T-helper 2 cell treated with Interferon-gamma antibody and Interleukin-4, amounts not matched to agents 100 ng/mL and 5 ng/mL, for 36 hours (primary cell): Measurements from ENCODE around the gene DCAF8. TPM values are rescaled to one million over a fixed set of nuclear protein-coding genes. Genes with fewer than 3 reads are reported as not detected.

Source experiments
- intact Hi-C: fragments of 100-400 bp; cut with micrococcal nuclease; formaldehyde crosslinking; loops from one replicate; pipeline ENCODE4 v1.15.1; 2023
- total RNA-seq: library from RNA; stranded (reverse); gene quantifications from 2 replicates; pipeline ENCODE4 v1.2.3, GENCODE V29; 2022

The DCAF8 gene
- total RNA-seq, 1 donor from 2014 or later: 98.3 TPM

GRCh38 chr1:160178731-160179130 is 83.6 kb downstream of the DCAF8 start:
- intact Hi-C loops: no loop called here

DNA sequence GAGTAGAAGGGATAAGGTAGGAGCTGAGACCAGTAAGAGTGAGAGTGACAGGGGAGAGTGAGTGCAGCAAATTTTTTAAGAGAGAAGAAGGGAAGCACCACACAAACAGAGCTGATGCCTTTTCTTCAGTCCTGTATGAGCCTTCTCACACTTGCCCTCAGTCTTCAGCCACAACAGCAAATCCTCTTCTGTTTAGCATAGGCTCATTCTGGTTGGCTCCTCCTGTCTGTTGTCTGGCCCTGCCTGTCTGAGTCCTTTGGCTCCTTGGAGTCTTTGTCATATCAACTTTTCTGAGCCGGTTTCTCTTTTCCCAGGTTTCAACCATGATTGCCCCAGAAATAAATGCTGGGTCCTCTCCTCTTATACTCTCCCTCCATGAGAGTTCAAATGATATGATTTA is 84.7 kb downstream of the DCAF8 start:
- intact Hi-C loops: no loop called here

DNA sequence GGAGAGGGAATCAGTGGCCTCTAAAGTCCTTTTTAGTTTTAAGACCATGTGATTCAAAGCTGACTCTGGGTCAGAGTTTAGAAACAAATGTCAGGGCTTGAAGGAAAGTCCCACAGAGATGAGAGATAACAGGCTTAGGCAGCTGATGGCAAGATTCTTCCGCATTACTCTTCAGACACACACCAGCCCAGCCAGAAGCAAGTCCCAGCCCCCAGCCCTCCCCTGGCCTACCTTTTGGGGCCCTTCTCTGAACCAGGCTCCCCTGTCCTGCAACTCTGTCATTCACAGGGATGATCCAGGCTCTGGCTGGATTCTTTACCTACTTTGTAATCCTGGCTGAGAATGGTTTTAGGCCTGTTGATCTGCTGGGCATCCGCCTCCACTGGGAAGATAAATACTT is 85.1 kb downstream of the DCAF8 start:
- intact Hi-C loops: no loop called here

- intact Hi-C loops: no loop called here
These were observed 90.4 kb downstream of the DCAF8 start for GRCh38 chr1:160171980-160172379.

- intact Hi-C loops: no loop called here
These were observed 91.0 kb downstream of the DCAF8 start for GRCh38 chr1:160171354-160171753.

DNA sequence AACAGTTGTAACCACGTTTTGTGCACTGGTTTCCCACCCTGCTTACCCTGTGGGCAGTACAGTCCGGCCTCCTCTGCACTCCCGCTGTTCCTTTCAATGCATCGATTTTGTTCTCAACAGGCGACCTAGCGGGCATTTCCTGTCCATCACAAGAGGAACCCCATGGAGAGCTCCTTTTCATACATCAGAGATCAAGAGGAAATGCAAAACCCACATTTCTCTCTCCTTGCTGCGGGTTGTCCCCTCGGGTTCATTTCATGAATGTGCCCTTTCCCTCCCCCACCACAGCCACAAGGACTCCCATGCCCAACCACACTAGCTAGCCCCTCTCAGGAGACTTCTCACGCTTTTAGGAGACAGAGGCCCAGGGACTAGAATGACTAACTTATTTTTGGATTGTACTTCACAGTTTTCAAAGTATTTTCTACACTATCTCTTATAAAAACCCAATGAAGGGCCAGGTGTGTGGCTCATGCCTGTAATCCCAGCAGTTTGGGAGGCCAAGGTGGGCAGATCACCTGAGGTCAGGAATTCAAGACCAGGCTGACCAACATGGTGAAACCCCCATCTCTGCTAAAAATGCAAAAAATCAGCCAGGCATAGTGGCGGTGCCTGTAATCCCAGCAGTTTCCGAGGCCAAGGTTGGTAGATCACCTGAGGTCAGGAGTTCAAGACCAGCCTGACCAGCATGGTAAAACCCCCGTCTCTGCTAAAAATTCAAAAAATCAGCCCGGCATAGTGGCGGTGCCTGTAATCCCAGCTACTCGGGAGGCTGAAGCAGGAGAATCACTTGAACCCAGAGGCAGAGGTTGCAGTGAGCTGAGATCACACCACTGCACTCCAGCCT is 92.6 kb downstream of the DCAF8 start:
- intact Hi-C loops: no loop called here

GRCh38 chr1:160168609-160169369 is 93.6 kb downstream of the DCAF8 start:
- intact Hi-C loops: no loop called here

DNA sequence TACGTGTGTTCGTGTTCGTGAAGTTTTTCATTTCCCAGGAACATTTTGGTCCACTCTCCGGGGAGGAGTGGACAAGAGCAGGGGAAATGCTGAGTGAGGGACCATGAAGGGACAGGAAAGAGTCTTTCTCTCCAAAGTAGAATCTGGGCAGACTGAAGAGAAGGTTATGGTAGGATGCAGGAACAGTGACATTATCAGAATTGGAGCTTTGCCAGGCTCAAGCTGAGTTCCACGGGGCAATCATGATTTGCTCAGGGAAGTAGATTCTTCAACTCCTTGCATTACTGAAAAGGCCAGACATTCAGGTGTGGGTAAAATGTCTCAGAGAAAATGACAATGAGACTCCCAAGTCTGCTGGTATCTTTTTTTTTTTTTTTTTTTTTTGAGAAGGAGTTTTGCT is 94.3 kb downstream of the DCAF8 start:
- intact Hi-C loops: no loop called here

GRCh38 chr1:160167580-160167979 is 94.8 kb downstream of the DCAF8 start:
- intact Hi-C loops: no loop called here

GRCh38 chr1:160167056-160167455 is 95.3 kb downstream of the DCAF8 start:
- intact Hi-C loops: no loop called here

GRCh38 chr1:160166166-160166868 is 96.0 kb downstream of the DCAF8 start:
- intact Hi-C loops: no loop called here

Other genes starting within 250 kb of the DCAF8 start
- 7.5 and 7.7 TPM in 2 replicates for gene PIGM, start 230.6 kb downstream of the DCAF8 start, total RNA-seq
- gene KCNJ10, start 192.4 kb downstream of the DCAF8 start, total RNA-seq: not detected in 2 replicates
- gene KCNJ9, start 181.0 kb downstream of the DCAF8 start, total RNA-seq: not detected in 2 replicates
- gene IGSF8, start 163.9 kb downstream of the DCAF8 start, total RNA-seq: 37.2 and 39.4 TPM in 2 replicates
- not detected in 2 replicates for gene ATP1A2, start 146.8 kb downstream of the DCAF8 start, total RNA-seq
- gene ATP1A4, start 110.9 kb downstream of the DCAF8 start, total RNA-seq: not detected in 2 replicates
- gene CASQ1, start 72.0 kb downstream of the DCAF8 start, total RNA-seq: 0.11 TPM in 1 of 2 replicates, not detected in the other
- gene PEA15, start 57.2 kb downstream of the DCAF8 start, total RNA-seq: 36.6 and 40.9 TPM in 2 replicates
- 43.9 and 46.4 TPM in 2 replicates for gene PEX19, start 22.6 kb upstream of the DCAF8 start, total RNA-seq
- gene COPA, start 80.7 kb upstream of the DCAF8 start, total RNA-seq: 141 and 152 TPM in 2 replicates
- gene NCSTN, start 80.8 kb upstream of the DCAF8 start, total RNA-seq: 72.9 and 76.8 TPM in 2 replicates
- 0.52 and 0.68 TPM in 2 replicates for gene NHLH1, start 104.5 kb upstream of the DCAF8 start, total RNA-seq
- gene VANGL2, start 138.0 kb upstream of the DCAF8 start, total RNA-seq: not detected in 2 replicates